MM.1S (cell line): ENCODE measurements around the gene IL12A.

Source experiments
- DNase-seq: peaks from one replicate; pipeline ENCODE4 v3.0.0-alpha.2; 2015
- H2AFZ ChIP-seq: fragments of 300-600 bp; sonication (generic); 2 replicates; pipeline ENCODE4 v1.6.0; 2016; ENCODE audit warnings: antibody characterized with exemption, low read length
- H3F3A ChIP-seq: fragments of 300-600 bp; sonication (generic); 2 replicates; pipeline ENCODE4 v1.6.1; 2016; ENCODE audit warnings: mild to moderate bottlenecking, antibody characterized with exemption, low read length, moderate library complexity, mixed read lengths; ENCODE audit not compliant: insufficient read depth
- H3K27ac ChIP-seq: fragments of 300-600 bp; sonication (generic); 2 replicates; pipeline ENCODE4 v1.5.1; 2016; ENCODE audit warnings: mild to moderate bottlenecking, low read length
- H3K27me3 ChIP-seq: fragments of 300-600 bp; sonication (generic); replicated peaks from 2 replicates; pipeline ENCODE4 v1.6.0; 2016; ENCODE audit warnings: low read length; ENCODE audit not compliant: insufficient read depth
- H3K36me3 ChIP-seq: fragments of 300-600 bp; sonication (generic); replicated peaks from 2 replicates; pipeline ENCODE4 v1.6.1; 2016; ENCODE audit warnings: mild to moderate bottlenecking, low read length, mixed read lengths; ENCODE audit not compliant: insufficient read depth
- H3K4me1 ChIP-seq: fragments of 300-600 bp; sonication (generic); 2 replicates; pipeline ENCODE4 v1.6.1; 2016; ENCODE audit warnings: low read length, mixed read lengths
- H3K4me2 ChIP-seq: fragments of 300-600 bp; sonication (generic); 2 replicates; pipeline ENCODE4 v1.6.0; 2016; ENCODE audit warnings: low read depth, low read length
- H3K4me3 ChIP-seq: fragments of 300-600 bp; sonication (generic); 2 replicates; pipeline ENCODE4 v1.5.1; 2016; ENCODE audit warnings: low read length, mixed read lengths
- H3K79me2 ChIP-seq: fragments of 300-600 bp; sonication (generic); 2 replicates; pipeline ENCODE4 v1.6.1; 2016; ENCODE audit warnings: mixed run types, low read length, mixed read lengths
- H3K9ac ChIP-seq: fragments of 300-600 bp; sonication (generic); 2 replicates; pipeline ENCODE4 v1.6.1; 2016; ENCODE audit warnings: low read length, mixed read lengths
- H3K9me2 ChIP-seq: fragments of 300-600 bp; sonication (generic); replicated peaks from 2 replicates; pipeline ENCODE4 v1.6.1; 2016; ENCODE audit warnings: mild to moderate bottlenecking, low read length, mixed read lengths; ENCODE audit not compliant: insufficient read depth
- H3K9me3 ChIP-seq: fragments of 300-600 bp; sonication (generic); replicated peaks from 2 replicates; pipeline ENCODE4 v1.6.1; 2016; ENCODE audit warnings: mild to moderate bottlenecking, low read length, mixed read lengths; ENCODE audit not compliant: insufficient read depth
- H4K20me1 ChIP-seq: fragments of 300-600 bp; sonication (generic); 2 replicates; pipeline ENCODE4 v1.6.1; 2016; ENCODE audit warnings: mild to moderate bottlenecking, low read length, moderate library complexity, mixed read lengths; ENCODE audit not compliant: insufficient read depth
- CTCF ChIP-seq: fragments of 300-600 bp; sonication (generic); IDR thresholded peaks from 2 replicates; pipeline ENCODE4 v1.5.1; 2016; ENCODE audit warnings: antibody characterized with exemption, low read length, mixed read lengths
- EZH2 ChIP-seq: fragments of 300-600 bp; sonication (generic); optimal IDR thresholded peaks from 2 replicates; pipeline ENCODE3; 2017; ENCODE audit warnings: low read depth, mild to moderate bottlenecking, antibody characterized with exemption, low read length, mixed read lengths
- EZH2phosphoT487 ChIP-seq: fragments of 300-600 bp; sonication (generic); IDR thresholded peaks from 2 replicates; pipeline ENCODE4 v1.6.1; 2018; ENCODE audit warnings: antibody characterized with exemption, low read length

IL12A gene

GRCh38 chr3:160018959-160019358, 30.3 kb downstream of the IL12A start:
- Histone ChIP-seq H3K9ac (no peak overlapping the region), H3K79me2 (no peaks in the 10 kb centered on the region)

GRCh38 chr3:160020057-160020711, 31.5 kb downstream of the IL12A start:
- Histone ChIP-seq H3K9me3 (no peaks in the 10 kb centered on the region), H3K4me2 (no peak overlapping the region), H3K4me3 (no peak overlapping the region), H4K20me1 (no peaks in the 10 kb centered on the region), H3F3A (peaks cover 7% of the 10 kb centered on the region; the same call in 1 of the 2 replicates), H3K9me2 (no peaks in the 10 kb centered on the region), H3K27ac (no peak overlapping the region), H3K4me1 (peaks cover 9% of the 10 kb centered on the region), H3K27me3 (no peaks in the 10 kb centered on the region), H2AFZ (no peak overlapping the region), H3K9ac (no peak overlapping the region), H3K79me2 (no peaks in the 10 kb centered on the region), H3K36me3 (no peaks in the 10 kb centered on the region)
- TF ChIP-seq CTCF (no peak), EZH2phosphoT487 (no peak), EZH2 (no peak)
- no peak for DNase-seq

More at GRCh38 chr3:160018959-160019358, 30.3 kb downstream of the IL12A start:
- no peaks in the 10 kb centered on the region for H4K20me1 ChIP-seq
- TF ChIP-seq EZH2phosphoT487, result no peak
- no peak for TF ChIP-seq EZH2
- no peak for TF ChIP-seq CTCF
- no peak overlapping the region for H2AFZ ChIP-seq
- H3K4me1 ChIP-seq, result peaks cover 13% of the 10 kb centered on the region
- DNase-seq, result no peak
- no peak overlapping the region for H3K4me2 ChIP-seq
- no peak overlapping the region for H3K4me3 ChIP-seq
- no peaks in the 10 kb centered on the region for H3K27me3 ChIP-seq
- H3K27ac ChIP-seq, result no peak overlapping the region
- H3K9me2 ChIP-seq, result no peaks in the 10 kb centered on the region
- H3K36me3 ChIP-seq, result no peaks in the 10 kb centered on the region
- H3K9me3 ChIP-seq, result no peaks in the 10 kb centered on the region
- peaks cover 7% of the 10 kb centered on the region; the same call in 1 of the 2 replicates for H3F3A ChIP-seq

- Histone ChIP-seq H3K4me1 (peaks cover 3% of the 10 kb centered on the region), H3F3A (0 out of 2 replicates have a peak, but pooled peaks cover 2% of the 10 kb centered on the region), H3K9ac (no peak overlapping the region), H2AFZ (no peak overlapping the region), H3K4me2 (no peak overlapping the region), H3K9me2 (no peaks in the 10 kb centered on the region), H3K27me3 (no peaks in the 10 kb centered on the region), H3K4me3 (no peak overlapping the region), H3K9me3 (no peaks in the 10 kb centered on the region), H3K36me3 (no peaks in the 10 kb centered on the region), H3K27ac (no peak overlapping the region), H3K79me2 (no peaks in the 10 kb centered on the region), H4K20me1 (no peaks in the 10 kb centered on the region)
- no peak for DNase-seq
- TF ChIP-seq EZH2 (no peak), CTCF (no peak), EZH2phosphoT487 (no peak)
Observed at GRCh38 chr3:160022068-160022467, 33.4 kb downstream of the IL12A start.
